Type B pancreatic cell (in vitro differentiated cells): ENCODE data around the gene NTN1. TPM values are rescaled to one million over a fixed set of nuclear protein-coding genes. Genes with fewer than 3 reads are reported as not detected.

Experiments
- DNase-seq: peaks from one replicate; pipeline ENCODE4 v3.0.0; 2021; ENCODE audit warnings: mixed read lengths; ENCODE audit not compliant: unreplicated experiment; ENCODE audit errors: extremely low spot score
- H3K27ac Mint-ChIP-seq: 2 replicates; pipeline ENCODE4 v1.8.0; 2021; ENCODE audit warnings: mild to moderate bottlenecking, mixed read lengths
- H3K27me3 Mint-ChIP-seq: 2 replicates; pipeline ENCODE4 v1.8.0; 2021; ENCODE audit warnings: mixed read lengths
- H3K36me3 Mint-ChIP-seq: 2 replicates; pipeline ENCODE4 v1.8.0; 2021; ENCODE audit warnings: mixed read lengths
- H3K4me1 Mint-ChIP-seq: one replicate; pipeline ENCODE4 v1.8.0; 2021; ENCODE audit warnings: mixed read lengths; ENCODE audit not compliant: unreplicated experiment
- H3K4me3 Mint-ChIP-seq: 2 replicates; pipeline ENCODE4 v1.8.0; 2021; ENCODE audit warnings: mild to moderate bottlenecking, mixed read lengths
- H3K9me3 Mint-ChIP-seq: 2 replicates; pipeline ENCODE4 v1.8.0; 2021; ENCODE audit warnings: mixed read lengths
- CTCF ChIP-seq: fragments of 200-600 bp; sonication (generic); conservative IDR thresholded peaks from 2 replicates; pipeline ENCODE4 v1.5.0; 2021; ENCODE audit warnings: antibody characterized with exemption, mild to moderate bottlenecking
- total RNA-seq: library from RNA; stranded (reverse); gene quantifications from 2 replicates; pipeline ENCODE4 v1.2.1, GENCODE V29; 2021; ENCODE audit warnings: low replicate concordance

NTN1 gene
- total RNA-seq, 1 donor from 2014 or later = 10.7 TPM

- H3K27ac Mint-ChIP-seq = peak overlapping the region; percentile 89
- peaks cover 17% of the 10 kb centered on the region for H3K27me3 Mint-ChIP-seq
- no peak for TF ChIP-seq CTCF
- H3K4me3 Mint-ChIP-seq = peak overlapping the region; percentile 11
- peaks cover 7% of the 10 kb centered on the region for H3K4me1 Mint-ChIP-seq
- peaks cover 4% of the 10 kb centered on the region for H3K9me3 Mint-ChIP-seq
- no peak for DNase-seq
- no peaks in the 10 kb centered on the region for H3K36me3 Mint-ChIP-seq
These were observed 29.6 kb downstream of the NTN1 start for GRCh38 chr17:9050801-9051401.

- H3K4me3 Mint-ChIP-seq = peak overlapping the region; percentile 11
- H3K27me3 Mint-ChIP-seq = peaks cover 17% of the 10 kb centered on the region
- no peak for DNase-seq
- H3K4me1 Mint-ChIP-seq = peaks cover 7% of the 10 kb centered on the region
- no peaks in the 10 kb centered on the region for H3K9me3 Mint-ChIP-seq
- H3K36me3 Mint-ChIP-seq = no peaks in the 10 kb centered on the region
- peak overlapping the region; percentile 89 for H3K27ac Mint-ChIP-seq
- no peak for TF ChIP-seq CTCF
These were observed 30.3 kb downstream of the NTN1 start for GRCh38 chr17:9051561-9051960.

- no peak for TF ChIP-seq CTCF
- Mint-ChIP-seq H3K36me3 (no peaks in the 10 kb centered on the region), H3K27me3 (peaks cover 17% of the 10 kb centered on the region), H3K4me1 (peaks cover 7% of the 10 kb centered on the region), H3K4me3 (no peak overlapping the region), H3K9me3 (no peaks in the 10 kb centered on the region), H3K27ac (no peak overlapping the region)
- no peak for DNase-seq
These were observed 31.6 kb downstream of the NTN1 start for GRCh38 chr17:9052921-9053320.

GRCh38 chr17:9053406-9053805, 32.1 kb downstream of the NTN1 start:
- H3K27ac Mint-ChIP-seq = no peak overlapping the region
- peaks cover 17% of the 10 kb centered on the region for H3K27me3 Mint-ChIP-seq
- H3K4me3 Mint-ChIP-seq = no peak overlapping the region
- no peak for DNase-seq
- H3K4me1 Mint-ChIP-seq = peaks cover 7% of the 10 kb centered on the region
- TF ChIP-seq CTCF = no peak
- H3K36me3 Mint-ChIP-seq = no peaks in the 10 kb centered on the region
- H3K9me3 Mint-ChIP-seq = no peaks in the 10 kb centered on the region

GRCh38 chr17:9054126-9054975, 33.0 kb downstream of the NTN1 start:
- DNase-seq = no peak
- no peak for TF ChIP-seq CTCF
- peaks cover 17% of the 10 kb centered on the region for H3K27me3 Mint-ChIP-seq
- H3K36me3 Mint-ChIP-seq = no peaks in the 10 kb centered on the region
- no peaks in the 10 kb centered on the region for H3K9me3 Mint-ChIP-seq
- no peak overlapping the region for H3K4me3 Mint-ChIP-seq
- peaks cover 7% of the 10 kb centered on the region for H3K4me1 Mint-ChIP-seq
- H3K27ac Mint-ChIP-seq = no peak overlapping the region
